DMS153 treated with DMSO at 0.1 percent for 48 hours (cell line): ENCODE measurements around the gene DEUP1.
A peak's percentile ranks its signal among the peaks of the same experiment; 100 is the strongest.
"Not testable (repeated sequence)": the region's sequence is repeated elsewhere in the genome, so short reads cannot be mapped to it uniquely, and the experiment has no call there.

Source experiments
- DNase-seq: peaks from one replicate; lab custom pipeline; 2025; ENCODE audit not compliant: unreplicated experiment; lab: John Stamatoyannopoulos, UW

Gene DEUP1, protein sequence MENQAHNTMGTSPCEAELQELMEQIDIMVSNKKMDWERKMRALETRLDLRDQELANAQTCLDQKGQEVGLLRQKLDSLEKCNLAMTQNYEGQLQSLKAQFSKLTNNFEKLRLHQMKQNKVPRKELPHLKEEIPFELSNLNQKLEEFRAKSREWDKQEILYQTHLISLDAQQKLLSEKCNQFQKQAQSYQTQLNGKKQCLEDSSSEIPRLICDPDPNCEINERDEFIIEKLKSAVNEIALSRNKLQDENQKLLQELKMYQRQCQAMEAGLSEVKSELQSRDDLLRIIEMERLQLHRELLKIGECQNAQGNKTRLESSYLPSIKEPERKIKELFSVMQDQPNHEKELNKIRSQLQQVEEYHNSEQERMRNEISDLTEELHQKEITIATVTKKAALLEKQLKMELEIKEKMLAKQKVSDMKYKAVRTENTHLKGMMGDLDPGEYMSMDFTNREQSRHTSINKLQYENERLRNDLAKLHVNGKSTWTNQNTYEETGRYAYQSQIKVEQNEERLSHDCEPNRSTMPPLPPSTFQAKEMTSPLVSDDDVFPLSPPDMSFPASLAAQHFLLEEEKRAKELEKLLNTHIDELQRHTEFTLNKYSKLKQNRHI

DNA sequence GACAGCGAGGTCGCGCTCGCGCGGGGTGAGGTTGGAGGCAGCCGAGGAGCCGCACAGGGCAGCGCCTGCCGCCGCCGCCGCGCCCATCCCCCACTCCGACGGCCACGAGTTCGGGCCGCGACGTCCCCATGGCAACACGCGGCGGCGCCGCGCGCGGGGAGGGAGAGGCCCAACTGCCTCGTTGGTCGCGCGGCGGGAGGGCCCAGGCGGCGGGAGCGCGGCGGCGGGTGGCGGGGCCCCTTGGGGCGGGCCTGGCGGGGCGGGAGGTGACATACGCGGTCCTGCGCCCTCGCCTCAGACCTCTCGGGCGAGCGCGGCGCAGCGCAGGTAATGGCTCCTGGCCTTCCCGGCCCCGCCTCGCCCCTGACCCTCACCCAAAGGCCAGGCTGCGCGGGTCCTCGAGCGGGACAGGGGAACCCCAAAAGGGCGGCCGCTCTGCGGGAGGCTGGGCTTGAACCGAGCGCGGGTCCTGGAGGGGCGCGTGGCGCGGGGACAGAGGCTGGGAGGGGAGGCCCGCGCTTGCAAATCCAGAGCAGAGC is at the start of gene DEUP1:
TSS of gene DEUP1 (plus strand) at position 297 of the 539 bp plus-strand sequence. CDS start 1,518 bp downstream, outside the sequence.
- peak; percentile 65 for DNase-seq

GRCh38 chr11:93285430-93285829 is 45.1 kb upstream of the DEUP1 start:
- DNase-seq: no peak

- no peak for DNase-seq
Measured at GRCh38 chr11:93287434-93287833, 43.1 kb upstream of the DEUP1 start.

GRCh38 chr11:93288079-93288478 is 42.5 kb upstream of the DEUP1 start:
- DNase-seq: no peak

DNA sequence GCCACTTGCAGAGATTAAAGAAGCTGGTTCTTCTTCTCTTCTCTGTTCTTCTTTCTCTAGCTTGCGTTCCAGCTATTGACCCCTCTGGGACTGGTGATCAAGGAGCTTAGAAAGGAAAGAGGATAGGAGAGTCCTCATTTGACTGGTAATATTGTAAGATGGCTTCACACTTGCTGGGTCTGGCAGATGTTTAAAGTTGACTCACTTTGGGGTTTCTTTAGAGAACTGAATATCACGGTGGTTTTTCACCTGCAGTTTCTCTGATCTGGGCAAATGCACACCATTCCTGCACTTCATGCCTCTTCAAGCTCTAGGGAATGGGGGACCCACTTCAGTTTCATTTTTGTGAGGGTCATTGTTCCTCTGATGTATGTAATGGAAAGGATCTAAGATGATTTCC is 41.8 kb upstream of the DEUP1 start:
- no peak for DNase-seq

GRCh38 chr11:93289782-93290463 is 40.6 kb upstream of the DEUP1 start:
- DNase-seq: no peak

GRCh38 chr11:93291110-93291509 is 39.4 kb upstream of the DEUP1 start:
- no peak for DNase-seq

DNA sequence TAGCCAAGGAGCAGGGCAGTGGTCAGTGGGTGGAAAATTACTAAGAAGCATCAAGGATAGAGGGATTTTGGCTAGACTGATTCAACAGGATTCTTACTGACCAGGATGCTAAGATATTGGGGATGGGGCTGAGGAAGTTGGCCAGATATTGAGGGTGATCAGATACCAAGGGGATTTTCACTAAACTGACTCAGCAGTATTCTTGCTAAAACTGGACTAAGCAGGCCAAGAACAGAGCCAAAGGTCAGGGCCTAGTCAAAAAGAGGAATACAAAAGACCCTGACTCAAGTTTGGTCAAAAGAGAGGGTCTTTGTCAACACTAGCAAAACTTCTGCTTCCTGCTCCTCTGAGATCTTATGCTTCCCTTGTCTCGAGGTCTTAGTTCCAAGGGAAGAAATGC is 38.6 kb upstream of the DEUP1 start:
- no peak for DNase-seq

- no peak for DNase-seq
Measured at GRCh38 chr11:93295921-93296575, 34.5 kb upstream of the DEUP1 start.

DNA sequence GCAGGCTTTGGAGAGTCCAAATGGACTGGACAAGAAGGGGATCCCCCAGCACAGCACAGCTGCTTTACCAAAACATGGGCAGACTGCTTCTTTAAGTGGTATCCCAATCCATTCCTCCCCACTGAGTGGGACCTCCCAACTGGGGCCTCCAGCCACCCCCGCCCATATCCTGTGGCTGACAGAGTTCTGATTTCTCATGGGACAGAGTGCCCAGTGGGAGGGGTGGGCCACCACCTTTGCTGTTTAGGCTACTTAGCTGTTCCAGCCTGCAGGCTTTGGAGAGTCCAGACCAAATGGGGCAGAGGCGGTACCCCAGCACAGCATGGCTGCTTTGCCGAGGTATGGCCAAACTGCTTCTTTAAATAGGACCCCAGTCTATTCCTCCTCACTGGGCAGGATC is 26.9 kb upstream of the DEUP1 start:
- no peak for DNase-seq

DNA sequence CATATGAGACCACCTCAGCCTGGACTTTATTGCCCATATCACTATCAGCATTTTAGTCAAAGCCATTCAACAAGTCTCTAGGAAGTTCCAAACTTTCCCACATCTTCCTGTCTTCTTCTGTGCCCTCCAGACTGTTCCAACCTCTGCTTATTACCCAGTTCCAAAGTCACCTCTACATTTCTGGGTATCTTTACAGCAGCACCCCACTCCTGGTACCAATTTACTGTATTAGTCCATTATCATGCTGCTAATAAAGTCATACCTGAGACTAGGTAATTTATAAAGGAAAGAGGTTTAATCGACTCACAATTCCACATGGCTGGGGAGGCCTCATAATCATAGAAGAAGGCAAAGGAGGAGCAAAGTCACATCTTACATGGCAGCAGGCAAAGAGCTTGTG is 16.1 kb upstream of the DEUP1 start:
- DNase-seq: not testable (repeated sequence)

DNA sequence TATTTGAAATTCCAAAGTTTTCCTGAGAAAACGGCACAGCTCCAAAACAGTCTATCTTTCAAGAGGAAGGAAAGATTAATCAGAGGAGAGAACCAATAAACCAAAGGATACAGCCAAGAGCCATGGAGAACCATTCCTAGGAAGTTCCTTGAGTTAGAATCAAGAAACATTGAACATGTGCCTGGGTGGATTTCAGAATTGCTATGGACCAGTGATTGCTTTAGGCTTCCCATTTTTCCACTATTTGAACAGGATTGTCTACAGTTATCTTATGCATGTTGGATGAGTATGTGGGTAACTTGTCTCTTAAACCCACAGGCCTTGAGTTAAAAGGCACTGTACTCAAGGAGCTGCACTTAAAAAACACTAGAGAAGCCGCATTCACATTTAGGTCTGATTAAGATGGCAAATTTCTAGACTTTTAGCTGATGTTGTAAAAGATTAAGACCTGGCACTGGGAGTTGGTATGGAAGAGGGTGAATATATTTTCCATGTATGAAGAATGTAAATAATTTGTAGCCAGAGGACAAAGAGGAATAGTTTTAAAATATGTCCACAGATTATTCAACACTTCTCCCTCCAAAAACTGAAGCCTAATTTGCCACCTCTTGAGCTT is 11.2 kb upstream of the DEUP1 start:
- DNase-seq: no peak

- DNase-seq: no peak
Measured at GRCh38 chr11:93320230-93320629, 10.3 kb upstream of the DEUP1 start.

- no peak for DNase-seq
Measured at GRCh38 chr11:93322207-93322606, 8.3 kb upstream of the DEUP1 start.

- no peak for DNase-seq
Measured at GRCh38 chr11:93323747-93324146, 6.8 kb upstream of the DEUP1 start.

DNA sequence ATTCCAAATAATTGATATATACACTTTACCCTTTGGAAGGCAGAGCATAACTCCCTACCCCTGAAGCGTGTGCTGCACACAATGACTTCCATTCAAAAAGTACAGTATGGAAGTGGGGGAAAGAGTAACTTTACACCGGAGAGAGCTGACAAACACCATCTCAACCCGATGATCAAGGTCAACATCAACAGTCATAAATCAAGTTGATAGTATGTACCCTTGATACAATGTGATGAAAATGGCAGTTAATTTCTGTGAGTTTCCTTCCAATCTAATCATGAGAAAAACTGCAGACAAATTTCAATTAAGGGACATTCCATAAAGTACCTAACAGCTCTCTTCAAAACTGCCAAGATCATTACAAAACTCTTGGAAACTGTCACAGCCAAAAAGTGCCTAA is 6.0 kb upstream of the DEUP1 start:
- DNase-seq: no peak

GRCh38 chr11:93326681-93327080 is 3.9 kb upstream of the DEUP1 start:
- no peak for DNase-seq

GRCh38 chr11:93329936-93330445 is 551 bp upstream of the DEUP1 start:
- DNase-seq: peak; percentile 65

DNA sequence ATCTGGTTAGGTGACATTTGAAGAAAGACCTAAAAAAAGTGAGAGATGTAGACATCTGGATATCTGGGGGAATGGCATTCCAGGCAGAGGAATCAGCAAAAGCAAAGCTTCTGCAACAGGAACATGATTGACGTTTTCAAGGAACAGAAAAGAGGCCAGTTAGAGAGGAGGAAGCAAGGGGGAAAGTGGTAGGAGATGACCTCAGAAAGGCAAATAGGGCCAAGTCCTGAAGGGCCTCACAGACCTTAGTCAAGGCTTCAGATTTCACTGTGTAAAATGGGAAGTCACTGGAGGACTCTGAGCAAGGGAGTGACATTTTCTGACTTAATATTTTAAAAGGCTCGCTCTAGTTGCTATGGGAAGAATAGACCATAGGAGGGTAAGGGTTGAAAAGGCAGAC is 9.7 kb downstream of the DEUP1 start:
- DNase-seq: no peak

- DNase-seq: no peak
Measured at GRCh38 chr11:93344855-93345333, 14.4 kb downstream of the DEUP1 start.
